Ascending aorta (tissue), 2 donors: ENCODE results near the gene OBP2A. TPM values are rescaled to one million over a fixed set of nuclear protein-coding genes. Genes with fewer than 3 reads are reported as not detected.
A peak's percentile ranks its signal among the peaks of the same experiment; 100 is the strongest.
"Not testable (repeated sequence)": the region's sequence is repeated elsewhere in the genome, so short reads cannot be mapped to it uniquely, and the experiment has no call there.

Source experiments
- DNase-seq, 2 donors: peaks; one replicate each; pipeline ENCODE4 v3.0.0-alpha.2; 2019; ENCODE audit warnings: low spot score in 2 of 2
- H3K27ac ChIP-seq, 2 donors: fragments of 200-600 bp; sonication (generic); one replicate each; pipeline ENCODE4 v1.5.1; 2016 to 2017; ENCODE audit warnings: mild to moderate bottlenecking in 1 of 2
- H3K27me3 ChIP-seq: fragments of 200-600 bp; sonication (generic); one replicate; pipeline ENCODE4 v1.5.1; 2017
- H3K36me3 ChIP-seq, 2 donors: fragments of 200-600 bp; sonication (generic); one replicate each; pipeline ENCODE4 v1.5.1; 2016
- H3K4me1 ChIP-seq, 2 donors: fragments of 200-600 bp; sonication (generic); one replicate each; pipeline ENCODE4 v1.5.1; 2016 to 2017; ENCODE audit warnings: mild to moderate bottlenecking in 1 of 2
- H3K4me3 ChIP-seq, 2 donors: fragments of 200-600 bp; sonication (generic); one replicate each; pipeline ENCODE4 v1.5.1; 2016 to 2017; ENCODE audit warnings: mild to moderate bottlenecking in 1 of 2
- H3K9me3 ChIP-seq, 2 donors: fragments of 200-600 bp; sonication (generic); one replicate each; pipeline ENCODE4 v1.5.1; 2016
- CTCF ChIP-seq, 3 experiments: fragments of 200-600 bp in 2 of 3; fragments of 450-650 bp in 1 of 3; sonication (generic) in 2 of 3; IDR thresholded peaks; one replicate each; pipeline ENCODE4 v1.5.1; 2016 to 2019; ENCODE audit warnings: antibody characterized with exemption in 3 of 3, mild to moderate bottlenecking in 1 of 3, moderate library complexity in 1 of 3
- intact Hi-C: fragments of 100-400 bp; cut with DNase I; formaldehyde crosslinking; loops from one replicate; pipeline ENCODE4 v1.15.1; 2023
- total RNA-seq: library from RNA; depleted of rRNA; stranded (reverse); fragments of >200 nt; gene quantifications from one replicate; pipeline ENCODE4 v1.1.0, GENCODE V29; 2016

Gene OBP2A
- total RNA-seq, 1 donor from 2014 or later = not detected

DNA sequence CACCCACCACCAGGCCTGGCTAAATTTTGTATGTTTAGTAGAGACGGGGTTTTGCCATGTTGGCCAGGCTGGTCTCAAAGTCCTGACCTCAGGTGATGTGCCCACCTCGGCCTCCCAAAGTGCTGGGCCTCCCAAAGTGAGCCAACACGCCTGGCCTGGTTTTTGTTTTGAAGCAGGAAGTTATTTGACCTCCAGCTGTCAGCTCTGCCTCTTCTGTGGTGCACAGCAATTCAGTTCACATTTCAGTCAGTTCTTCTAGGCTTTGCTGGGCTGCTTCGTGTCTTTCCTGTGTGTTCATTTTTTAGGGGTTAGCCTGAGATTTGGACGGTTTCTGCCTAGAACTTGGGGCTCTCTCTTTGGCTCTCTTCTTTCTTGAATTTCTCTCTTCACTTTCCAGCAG is 15.8 kb upstream of the OBP2A start:
- Histone ChIP-seq H3K27me3 (no peaks in the 10 kb centered on the region), H3K4me3 (no peak overlapping the region), H3K27ac (no peak overlapping the region), H3K36me3 (no peaks in the 10 kb centered on the region), H3K4me1 (no peaks in the 10 kb centered on the region), H3K9me3 (no peaks in the 10 kb centered on the region)
- no peak for TF ChIP-seq CTCF (IDR thresholded peaks at IDR 0.05)
- intact Hi-C loops = no loop called here
- peak in 1 of 2 donors; percentile 31 for DNase-seq

- Histone ChIP-seq H3K27me3 (no peaks in the 10 kb centered on the region), H3K27ac (no peak overlapping the region), H3K36me3 (no peaks in the 10 kb centered on the region), H3K9me3 (no peaks in the 10 kb centered on the region), H3K4me1 (no peaks in the 10 kb centered on the region), H3K4me3 (no peak overlapping the region)
- intact Hi-C loops = no loop called here
- TF ChIP-seq CTCF (IDR thresholded peaks at IDR 0.05) = no peak
- DNase-seq = peak in 1 of 2 donors; percentile 51
These were observed 14.8 kb upstream of the OBP2A start for GRCh38 chr9:135531096-135531495.

DNA sequence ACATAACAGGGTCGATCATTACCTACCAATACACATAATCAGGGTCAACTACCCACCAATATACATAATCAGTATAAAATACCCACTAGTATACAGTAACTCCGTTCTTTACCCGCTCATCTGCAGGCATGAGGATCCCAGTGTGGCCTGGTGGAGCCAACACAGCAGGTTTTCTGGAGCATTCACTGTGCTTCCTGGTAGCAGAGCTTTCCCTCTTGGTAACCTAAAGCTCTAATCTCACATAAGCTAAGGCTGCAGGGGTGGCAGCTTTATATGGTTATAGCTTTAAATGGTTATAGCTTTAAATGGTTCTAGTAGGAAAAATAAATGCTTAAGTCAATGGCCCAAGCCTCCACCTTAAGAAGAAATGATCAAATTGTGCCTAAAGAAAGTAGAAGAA is 12.8 kb upstream of the OBP2A start:
- H3K36me3 ChIP-seq = no peaks in the 10 kb centered on the region
- intact Hi-C loops = no loop called here
- H3K27ac ChIP-seq = no peak overlapping the region
- no peak for DNase-seq
- no peak for TF ChIP-seq CTCF (IDR thresholded peaks at IDR 0.05)
- H3K27me3 ChIP-seq = no peaks in the 10 kb centered on the region
- no peaks in the 10 kb centered on the region for H3K9me3 ChIP-seq
- no peak overlapping the region for H3K4me3 ChIP-seq
- no peaks in the 10 kb centered on the region for H3K4me1 ChIP-seq

- no peak for TF ChIP-seq CTCF (IDR thresholded peaks at IDR 0.05)
- Histone ChIP-seq H3K27ac (no peak overlapping the region), H3K27me3 (no peaks in the 10 kb centered on the region), H3K9me3 (no peaks in the 10 kb centered on the region), H3K4me1 (no peaks in the 10 kb centered on the region), H3K36me3 (no peaks in the 10 kb centered on the region), H3K4me3 (no peak overlapping the region)
- peak in 1 of 2 donors; percentile 52 for DNase-seq
- intact Hi-C loops = no loop called here
These were observed 12.3 kb upstream of the OBP2A start for GRCh38 chr9:135533674-135534073.

GRCh38 chr9:135534192-135534711 is 11.7 kb upstream of the OBP2A start:
- H3K27me3 ChIP-seq, DNase-seq, H3K4me3 ChIP-seq, H3K27ac ChIP-seq, intact Hi-C loops, H3K36me3 ChIP-seq, H3K4me1 ChIP-seq, H3K9me3 ChIP-seq: not testable (repeated sequence)

DNA sequence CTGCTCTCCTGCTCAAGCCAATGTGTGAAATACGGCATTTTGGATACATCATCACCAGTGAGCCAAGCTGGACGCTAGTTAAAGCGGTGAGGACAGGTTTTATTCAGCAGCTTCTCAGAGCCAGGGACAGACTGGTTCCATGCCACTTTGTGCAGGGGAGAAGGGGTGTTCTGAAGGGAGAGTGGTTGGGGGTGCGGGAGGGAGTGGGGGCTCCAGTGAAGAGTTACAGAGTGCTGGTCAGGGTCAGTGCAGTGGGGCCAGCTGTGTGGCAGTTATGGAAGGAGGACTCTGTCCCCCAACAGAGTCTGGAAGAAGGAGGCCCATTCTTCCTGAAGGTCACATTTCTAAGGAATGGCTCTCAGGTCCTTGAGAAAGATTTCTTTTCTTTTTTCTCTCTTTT is 11.1 kb upstream of the OBP2A start:
- H3K27ac ChIP-seq, H3K4me3 ChIP-seq, intact Hi-C loops, H3K36me3 ChIP-seq, H3K9me3 ChIP-seq, H3K27me3 ChIP-seq, H3K4me1 ChIP-seq, DNase-seq: not testable (repeated sequence)

- H3K4me1 ChIP-seq, DNase-seq, H3K9me3 ChIP-seq, H3K4me3 ChIP-seq, intact Hi-C loops, H3K36me3 ChIP-seq, H3K27ac ChIP-seq, H3K27me3 ChIP-seq: not testable (repeated sequence)
These were observed 10.3 kb upstream of the OBP2A start for GRCh38 chr9:135535631-135536030.
